ENCODE data around the gene NAT9. TPM values are rescaled to one million over a fixed set of nuclear protein-coding genes. Genes with fewer than 3 reads are reported as not detected.

Gene NAT9
- total RNA-seq, 1 donor from 2014 or later, result 67.8 TPM

DNA sequence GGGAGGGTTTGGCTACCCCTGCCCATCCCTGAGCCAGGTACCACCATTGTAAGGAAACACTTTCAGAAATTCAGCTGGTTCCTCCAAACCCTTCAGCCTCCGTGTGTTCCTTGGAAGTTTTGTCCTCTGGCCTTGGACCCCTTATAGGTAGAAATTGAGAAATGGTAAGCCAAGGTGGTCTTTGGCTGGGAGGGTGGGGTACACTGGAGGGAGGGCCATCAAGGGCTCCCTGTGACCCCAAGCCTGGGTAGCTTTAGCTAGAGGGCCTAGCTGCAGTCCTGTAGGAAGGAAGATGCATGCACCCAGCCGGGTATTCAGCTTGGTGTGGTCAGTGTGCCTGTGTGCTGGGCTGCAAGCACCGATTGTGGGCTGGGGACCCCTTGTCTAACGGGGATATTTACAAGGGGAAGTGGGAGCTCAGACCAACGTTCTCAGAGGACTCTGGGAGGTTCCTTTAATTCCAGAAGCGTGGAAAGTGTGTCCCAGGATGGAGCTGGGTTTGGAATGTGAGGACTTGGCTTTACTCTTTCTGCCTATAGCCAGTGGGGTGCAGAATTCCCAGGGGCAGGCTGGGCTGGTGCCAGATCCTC is 6.8 kb downstream of the NAT9 start:
- no peaks in the 10 kb centered on the region for H3K4me1 Mint-ChIP-seq (ENCODE audit: low read depth, unreplicated experiment)
- peaks cover 5% of the 10 kb centered on the region for H3K27me3 Mint-ChIP-seq (ENCODE audit: unreplicated experiment)
- no peak overlapping the region for H3K27ac Mint-ChIP-seq (ENCODE audit: unreplicated experiment)
- no peak overlapping the region for H3K4me3 Mint-ChIP-seq (ENCODE audit: unreplicated experiment)
- H3K9me3 Mint-ChIP-seq (ENCODE audit: unreplicated experiment), result peaks cover 2% of the 10 kb centered on the region
- TF ChIP-seq, protein P1, sequence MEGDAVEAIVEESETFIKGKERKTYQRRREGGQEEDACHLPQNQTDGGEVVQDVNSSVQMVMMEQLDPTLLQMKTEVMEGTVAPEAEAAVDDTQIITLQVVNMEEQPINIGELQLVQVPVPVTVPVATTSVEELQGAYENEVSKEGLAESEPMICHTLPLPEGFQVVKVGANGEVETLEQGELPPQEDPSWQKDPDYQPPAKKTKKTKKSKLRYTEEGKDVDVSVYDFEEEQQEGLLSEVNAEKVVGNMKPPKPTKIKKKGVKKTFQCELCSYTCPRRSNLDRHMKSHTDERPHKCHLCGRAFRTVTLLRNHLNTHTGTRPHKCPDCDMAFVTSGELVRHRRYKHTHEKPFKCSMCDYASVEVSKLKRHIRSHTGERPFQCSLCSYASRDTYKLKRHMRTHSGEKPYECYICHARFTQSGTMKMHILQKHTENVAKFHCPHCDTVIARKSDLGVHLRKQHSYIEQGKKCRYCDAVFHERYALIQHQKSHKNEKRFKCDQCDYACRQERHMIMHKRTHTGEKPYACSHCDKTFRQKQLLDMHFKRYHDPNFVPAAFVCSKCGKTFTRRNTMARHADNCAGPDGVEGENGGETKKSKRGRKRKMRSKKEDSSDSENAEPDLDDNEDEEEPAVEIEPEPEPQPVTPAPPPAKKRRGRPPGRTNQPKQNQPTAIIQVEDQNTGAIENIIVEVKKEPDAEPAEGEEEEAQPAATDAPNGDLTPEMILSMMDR (IDR thresholded peaks at IDR 0.05; ENCODE audit: partially characterized antibody, unreplicated experiment), result no peak
- no peak for DNase-seq
- H3K36me3 Mint-ChIP-seq (ENCODE audit: unreplicated experiment), result no peaks in the 10 kb centered on the region

DNA sequence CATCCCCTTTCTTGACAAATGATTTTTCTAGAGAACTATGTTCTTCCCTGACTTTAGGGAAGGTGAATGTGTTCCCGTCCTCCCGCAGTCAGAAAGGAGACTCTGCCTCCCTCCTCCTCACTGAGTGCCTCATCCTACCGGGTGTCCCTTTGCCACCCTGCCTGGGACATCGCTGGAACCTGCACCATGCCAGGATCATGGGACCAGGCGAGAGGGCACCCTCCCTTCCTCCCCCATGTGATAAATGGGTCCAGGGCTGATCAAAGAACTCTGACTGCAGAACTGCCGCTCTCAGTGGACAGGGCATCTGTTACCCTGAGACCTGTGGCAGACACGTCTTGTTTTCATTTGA is 7.4 kb downstream of the NAT9 start:
- Mint-ChIP-seq H3K36me3 (ENCODE audit: unreplicated experiment) (no peaks in the 10 kb centered on the region), H3K9me3 (ENCODE audit: unreplicated experiment) (peaks cover 2% of the 10 kb centered on the region), H3K4me3 (ENCODE audit: unreplicated experiment) (no peak overlapping the region), H3K27me3 (ENCODE audit: unreplicated experiment) (peaks cover 5% of the 10 kb centered on the region), H3K27ac (ENCODE audit: unreplicated experiment) (peak overlapping the region; percentile 70), H3K4me1 (ENCODE audit: low read depth, unreplicated experiment) (no peaks in the 10 kb centered on the region)
- TF ChIP-seq, protein P1 (IDR thresholded peaks at IDR 0.05; ENCODE audit: partially characterized antibody, unreplicated experiment), result no peak
- DNase-seq, result no peak

DNA sequence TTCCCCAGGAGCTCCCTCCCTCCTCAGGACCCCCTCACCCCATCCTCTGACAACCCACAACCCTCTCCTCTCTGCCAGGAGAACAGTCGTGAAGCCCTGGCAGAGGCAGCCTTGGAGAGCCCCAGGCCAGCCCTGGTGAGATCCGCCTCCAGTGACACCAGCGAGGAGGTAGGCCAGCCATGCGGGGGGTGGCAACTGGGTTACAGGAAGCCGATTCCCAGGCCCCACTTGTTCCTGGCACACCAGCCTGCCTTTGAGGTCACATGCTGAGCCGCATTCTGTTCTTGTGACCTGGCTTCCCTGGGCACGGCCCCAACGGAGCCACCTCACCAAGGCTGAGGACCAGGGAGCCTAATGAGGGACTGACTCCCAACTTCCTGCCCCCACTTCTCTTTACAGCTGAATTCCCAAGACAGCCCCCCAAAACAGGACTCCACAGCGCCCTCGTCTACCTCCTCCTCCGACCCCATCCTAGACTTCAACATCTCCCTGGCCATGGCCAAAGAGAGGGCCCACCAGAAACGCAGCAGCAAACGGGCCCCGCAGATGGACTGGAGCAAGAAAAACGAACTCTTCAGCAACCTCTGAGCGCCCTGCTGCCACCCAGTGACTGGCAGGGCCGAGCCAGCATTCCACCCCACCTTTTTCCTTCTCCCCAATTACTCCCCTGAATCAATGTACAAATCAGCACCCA is 7.9 kb downstream of the NAT9 start:
- Mint-ChIP-seq H3K36me3 (ENCODE audit: unreplicated experiment) (no peaks in the 10 kb centered on the region), H3K4me1 (ENCODE audit: low read depth, unreplicated experiment) (no peaks in the 10 kb centered on the region), H3K27ac (ENCODE audit: unreplicated experiment) (no peak overlapping the region), H3K4me3 (ENCODE audit: unreplicated experiment) (no peak overlapping the region), H3K9me3 (ENCODE audit: unreplicated experiment) (peaks cover 2% of the 10 kb centered on the region), H3K27me3 (ENCODE audit: unreplicated experiment) (peaks cover 5% of the 10 kb centered on the region)
- DNase-seq, result no peak
- TF ChIP-seq, protein P1 (IDR thresholded peaks at IDR 0.05; ENCODE audit: partially characterized antibody, unreplicated experiment), result no peak

DNA sequence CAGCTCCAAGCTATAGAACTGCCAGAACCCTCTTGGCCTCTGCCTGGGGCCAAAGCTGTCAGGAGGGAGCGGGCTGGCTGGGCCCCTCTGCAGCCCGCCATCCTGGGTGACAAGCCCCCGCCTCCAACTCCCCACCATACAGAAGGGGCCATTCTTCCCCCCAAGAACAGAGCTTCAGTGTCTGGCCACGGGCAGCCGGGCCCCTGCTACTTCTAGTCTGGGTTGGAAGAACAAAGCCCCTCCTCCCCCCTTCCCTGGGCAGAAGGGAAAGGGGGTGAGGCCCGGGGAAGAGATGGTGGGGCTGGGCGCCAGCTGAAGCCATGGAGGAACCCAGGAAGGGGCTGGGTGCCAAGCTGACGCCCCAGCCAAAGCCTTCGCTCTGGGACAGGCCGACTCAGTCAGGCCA is 9.0 kb downstream of the NAT9 start:
- no peak for DNase-seq
- H3K36me3 Mint-ChIP-seq (ENCODE audit: unreplicated experiment), result no peaks in the 10 kb centered on the region

DNA sequence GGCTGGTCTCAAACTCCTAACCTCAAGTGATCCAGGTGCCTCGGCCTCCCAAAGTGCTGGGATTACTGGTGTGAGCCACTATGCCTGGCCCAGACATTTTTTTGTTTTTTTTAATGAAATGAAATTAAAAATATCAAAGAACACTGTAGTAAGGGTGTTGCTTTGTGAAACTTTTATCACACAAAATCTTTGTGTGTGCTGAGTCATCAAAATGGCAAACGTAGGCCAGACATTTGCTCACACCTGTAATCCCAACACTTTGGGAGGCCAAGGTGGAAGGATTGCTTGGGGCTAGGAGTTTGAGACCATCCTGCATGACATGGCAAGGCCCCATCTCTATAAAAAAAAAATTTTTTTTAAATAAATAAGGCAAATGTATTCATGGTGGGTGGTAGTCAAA is 9.7 kb downstream of the NAT9 start:
- Mint-ChIP-seq H3K4me1 (ENCODE audit: low read depth, unreplicated experiment) (no peaks in the 10 kb centered on the region), H3K9me3 (ENCODE audit: unreplicated experiment) (peaks cover 2% of the 10 kb centered on the region), H3K36me3 (ENCODE audit: unreplicated experiment) (no peaks in the 10 kb centered on the region), H3K27me3 (ENCODE audit: unreplicated experiment) (peaks cover 5% of the 10 kb centered on the region), H3K27ac (ENCODE audit: unreplicated experiment) (no peak overlapping the region), H3K4me3 (ENCODE audit: unreplicated experiment) (no peak overlapping the region)
- DNase-seq, result no peak
- TF ChIP-seq, protein P1 (IDR thresholded peaks at IDR 0.05; ENCODE audit: partially characterized antibody, unreplicated experiment), result no peak

More for the DNA sequence above, 9.0 kb downstream of the NAT9 start:
- Mint-ChIP-seq H3K9me3 (ENCODE audit: unreplicated experiment) (peaks cover 2% of the 10 kb centered on the region), H3K4me3 (ENCODE audit: unreplicated experiment) (no peak overlapping the region), H3K27me3 (ENCODE audit: unreplicated experiment) (peaks cover 5% of the 10 kb centered on the region), H3K27ac (ENCODE audit: unreplicated experiment) (no peak overlapping the region), H3K4me1 (ENCODE audit: low read depth, unreplicated experiment) (no peaks in the 10 kb centered on the region)
- TF ChIP-seq, protein P1 (IDR thresholded peaks at IDR 0.05; ENCODE audit: partially characterized antibody, unreplicated experiment), result no peak

Data from glutamatergic neuron (in vitro differentiated cells).